ENCODE data around the gene ITPRIP. TPM values are rescaled to one million over a fixed set of nuclear protein-coding genes. Genes with fewer than 3 reads are reported as not detected.

Gene ITPRIP
- total RNA-seq, 1 experiment from 2014 or later = 6.4 TPM

DNA sequence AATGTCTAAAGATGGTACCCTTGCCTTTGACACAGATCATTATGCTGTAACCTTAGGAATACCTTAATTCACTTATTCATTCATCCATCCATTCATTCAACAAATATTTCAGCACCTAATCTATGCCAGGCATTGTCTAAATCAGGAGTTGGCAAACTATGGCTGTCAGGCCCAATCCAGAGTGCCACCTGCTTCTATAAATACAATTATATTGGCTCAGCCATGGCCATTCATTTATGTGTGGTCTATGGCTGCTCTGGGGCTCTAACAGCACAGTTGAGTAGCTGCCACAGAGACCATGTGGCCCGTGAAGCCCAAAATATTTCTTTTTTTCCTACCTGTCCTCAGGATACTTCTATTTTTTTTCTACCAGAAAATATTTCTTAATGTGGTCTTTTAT lies 6.0 kb upstream of the ITPRIP start:
- no peak for DNase-seq (ENCODE audit: low spot score)
- in situ Hi-C loops (cut with HindIII; ENCODE audit: low sequenced_read_pairs) = no loop called here

DNA sequence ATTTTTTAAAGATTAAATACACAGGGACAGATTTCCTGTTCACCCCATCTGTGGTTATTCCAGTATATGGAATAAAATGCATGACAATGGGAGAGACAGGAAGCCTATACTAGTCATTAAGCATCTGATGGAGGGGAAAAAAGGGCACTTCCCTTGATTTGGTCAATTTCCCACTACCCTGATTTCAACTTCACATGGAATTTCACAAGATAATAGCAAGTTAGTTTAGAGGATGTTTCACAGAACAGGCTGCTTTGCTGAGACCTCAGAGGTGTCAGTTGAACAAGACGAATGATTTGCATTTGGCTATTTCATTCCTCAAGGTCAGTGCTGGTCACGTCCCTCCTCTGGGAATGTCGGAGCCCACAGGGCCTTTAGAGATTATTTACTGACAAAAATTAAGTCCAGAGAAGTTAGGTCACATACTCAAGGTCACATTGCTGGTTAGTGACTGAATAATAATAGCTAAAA lies 4.7 kb upstream of the ITPRIP start:
- no peak for DNase-seq (ENCODE audit: low spot score)
- in situ Hi-C loops (cut with HindIII; ENCODE audit: low sequenced_read_pairs) = no loop called here

DNA sequence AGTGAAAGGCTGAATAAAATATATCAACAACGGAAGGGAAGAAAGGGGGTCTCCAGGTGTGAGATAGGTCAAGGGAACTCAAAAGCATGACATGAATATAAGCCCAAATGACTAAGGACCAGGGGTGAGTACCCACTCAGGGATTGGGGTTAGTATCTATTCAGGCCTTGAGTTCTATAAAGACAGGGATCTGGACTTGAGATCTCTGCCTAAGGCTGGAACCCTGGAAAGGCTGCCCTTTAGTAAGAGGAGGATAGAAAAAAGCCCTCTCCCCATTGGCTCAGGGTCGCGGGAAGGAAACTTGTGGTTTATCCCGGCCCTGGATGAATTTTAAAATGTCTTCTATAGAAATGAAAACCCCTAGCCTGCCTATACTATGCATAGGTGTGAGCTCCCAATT lies 2.4 kb upstream of the ITPRIP start:
- no peak for DNase-seq (ENCODE audit: low spot score)
- in situ Hi-C loops (cut with HindIII; ENCODE audit: low sequenced_read_pairs) = no loop called here

DNA sequence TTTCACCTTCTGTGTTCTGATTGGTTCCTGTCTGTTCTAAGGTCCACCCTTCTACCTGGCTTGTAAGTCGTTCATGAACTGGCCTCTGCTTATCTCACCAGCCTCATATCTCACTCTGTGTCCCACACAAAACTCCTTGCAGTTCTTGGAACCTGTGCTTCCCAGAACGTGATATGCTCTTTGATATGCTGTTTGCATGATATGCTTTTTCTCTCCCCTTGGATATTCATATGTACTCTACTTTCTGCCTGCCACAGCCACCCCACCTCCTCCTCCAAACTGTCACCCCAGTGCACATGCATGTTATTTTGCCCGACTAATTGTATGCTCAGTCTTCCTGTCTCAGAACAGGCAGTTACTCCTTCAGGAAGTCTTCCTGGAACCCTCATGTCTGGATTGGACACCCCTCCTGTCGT lies 1.9 kb upstream of the ITPRIP start:
- in situ Hi-C loops (cut with HindIII; ENCODE audit: low sequenced_read_pairs) = no loop called here
- no peak for DNase-seq (ENCODE audit: low spot score)

DNA sequence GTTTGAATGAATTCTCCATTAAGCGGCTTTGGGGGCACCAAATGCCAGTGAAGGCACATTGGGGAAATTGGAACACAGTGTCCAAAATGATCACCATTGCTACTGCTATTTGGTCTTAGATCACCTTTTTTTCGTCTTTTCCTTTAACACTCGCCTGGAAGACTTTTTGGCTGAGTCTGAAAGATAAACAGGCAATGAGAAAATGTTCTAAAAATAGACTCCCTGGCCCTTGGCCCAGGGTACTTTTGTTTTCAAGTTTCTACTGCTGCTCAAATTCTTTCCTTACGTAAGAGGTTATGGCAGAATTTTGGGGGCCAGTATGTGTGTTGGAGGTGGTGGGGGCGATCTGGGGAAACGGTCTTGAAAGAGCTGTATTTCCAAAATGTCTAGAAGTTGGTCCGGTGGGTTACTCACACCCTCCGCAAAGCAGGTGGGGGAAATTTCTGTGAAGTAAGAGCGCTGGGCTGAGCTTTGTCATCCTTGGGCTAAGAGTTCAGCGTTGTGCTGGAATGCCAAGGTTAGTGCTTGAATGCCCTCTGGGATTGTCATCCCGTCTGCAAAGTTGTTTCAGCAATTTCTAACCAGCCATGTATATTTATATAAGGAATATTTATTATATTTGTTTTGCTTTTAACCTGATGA lies 1.3 kb upstream of the ITPRIP start:
- in situ Hi-C loops (cut with HindIII; ENCODE audit: low sequenced_read_pairs) = no loop called here
- no peak for DNase-seq (ENCODE audit: low spot score)

DNA sequence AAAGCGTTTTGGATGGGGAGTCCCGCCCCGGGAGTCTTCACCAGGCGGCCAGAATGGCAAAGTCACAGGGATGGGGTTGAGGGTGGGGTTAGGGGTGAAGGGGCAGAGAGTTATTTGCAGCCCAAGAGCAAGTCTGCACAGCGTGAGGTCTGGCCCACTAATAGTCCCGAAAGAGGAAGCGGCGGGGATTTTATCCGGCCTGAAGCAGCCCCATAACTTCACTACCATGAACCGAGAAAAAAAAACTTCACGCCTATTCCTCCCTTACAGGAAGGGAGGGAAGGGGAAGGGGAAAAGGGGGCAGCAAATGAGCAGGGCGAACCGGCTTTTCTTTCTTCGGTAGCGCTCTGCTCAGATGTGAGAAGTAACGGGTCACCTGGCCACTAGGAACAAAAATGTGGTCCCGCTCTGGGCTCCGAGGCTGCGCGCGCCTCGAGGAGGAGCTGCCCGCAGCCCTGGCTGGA lies 712 bp downstream of the ITPRIP start:
- DNase-seq (ENCODE audit: low spot score) = no peak
- in situ Hi-C loops (cut with HindIII; ENCODE audit: low sequenced_read_pairs) = no loop called here

DNA sequence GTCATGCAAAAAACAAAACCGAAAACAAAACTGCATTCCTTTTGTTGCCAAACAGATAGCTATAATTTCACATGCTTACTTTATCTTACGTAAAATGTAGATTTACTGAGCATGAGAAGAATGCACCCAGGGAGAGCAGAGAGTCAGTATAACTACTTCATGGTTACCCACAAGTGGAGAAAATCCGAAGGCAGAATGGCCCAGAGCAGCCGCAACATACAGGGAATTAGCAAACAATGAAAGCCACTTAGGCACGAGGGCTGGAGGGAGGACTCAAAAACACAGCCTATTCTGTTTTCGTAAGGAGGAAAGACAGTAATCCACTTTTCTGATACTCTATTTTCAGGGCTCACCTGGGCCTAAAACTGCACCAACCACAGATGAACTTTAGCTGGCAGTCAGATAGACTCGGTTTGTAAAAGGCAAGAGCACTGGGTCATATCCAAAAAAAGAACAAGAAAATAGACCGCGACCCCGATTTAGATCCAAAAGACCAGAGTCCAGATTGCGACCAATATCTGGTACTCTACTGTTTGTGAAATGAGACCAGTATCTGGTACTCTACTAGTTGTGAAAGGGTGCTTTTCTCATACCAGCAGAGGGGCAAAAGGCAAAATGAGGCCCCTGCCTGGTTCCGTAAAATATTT lies 1.3 kb downstream of the ITPRIP start:
- no peak for DNase-seq (ENCODE audit: low spot score)
- in situ Hi-C loops (cut with HindIII; ENCODE audit: low sequenced_read_pairs) = no loop called here

DNA sequence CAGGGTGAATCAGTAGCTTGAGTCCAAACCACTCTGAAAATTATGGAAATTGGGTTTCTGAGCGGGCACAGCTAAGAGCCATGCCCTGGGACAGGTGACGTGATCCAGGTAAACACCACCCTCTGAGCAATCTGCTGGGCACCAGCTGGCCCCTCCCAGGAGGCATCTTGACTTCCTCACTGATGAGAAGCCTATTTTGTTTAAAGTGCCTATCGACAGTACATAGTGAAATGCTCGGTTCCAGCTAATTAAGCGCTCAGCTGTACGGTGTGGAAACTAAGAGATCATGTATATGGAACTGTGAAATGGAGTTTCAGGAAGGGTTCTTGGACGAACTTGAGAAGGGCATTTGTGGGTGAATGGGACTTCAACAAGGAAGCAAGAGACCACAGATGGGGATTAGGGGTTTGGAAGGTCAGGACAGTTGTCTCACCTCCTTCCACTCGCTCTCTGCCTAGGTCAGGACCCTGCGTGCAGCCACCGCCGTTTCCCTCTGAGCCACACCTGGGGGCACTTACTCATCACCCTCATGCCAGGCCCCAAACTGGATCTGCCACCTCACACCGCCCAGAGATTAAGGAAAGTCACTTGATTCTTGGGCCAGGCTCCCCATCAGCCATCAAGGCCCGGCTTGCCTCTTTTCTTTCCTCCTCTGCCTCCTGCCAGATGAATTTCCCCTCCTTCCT lies 3.2 kb downstream of the ITPRIP start:
- no peak for DNase-seq (ENCODE audit: low spot score)
- in situ Hi-C loops (cut with HindIII; ENCODE audit: low sequenced_read_pairs) = no loop called here

DNA sequence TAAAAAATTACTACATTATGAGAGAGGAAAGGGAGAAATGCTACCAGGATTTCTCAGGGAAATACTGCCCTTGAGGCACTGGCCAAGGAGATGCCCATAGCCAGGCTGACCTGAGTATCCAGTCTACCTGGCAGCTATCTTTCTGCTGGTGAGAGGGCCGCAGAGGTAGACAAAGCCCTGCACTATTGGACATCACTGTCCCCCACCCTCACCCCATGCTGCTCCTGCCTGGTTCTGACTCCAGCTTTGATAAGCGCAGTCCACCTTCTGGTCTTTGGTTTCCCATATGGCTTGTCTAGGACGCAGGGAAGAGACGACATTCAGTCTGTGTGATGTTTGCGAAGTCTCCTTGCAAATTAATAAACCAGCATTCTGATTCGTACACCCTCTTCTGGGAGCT lies 3.7 kb downstream of the ITPRIP start:
- in situ Hi-C loops (cut with HindIII; ENCODE audit: low sequenced_read_pairs) = no loop called here
- no peak for DNase-seq (ENCODE audit: low spot score)

DNA sequence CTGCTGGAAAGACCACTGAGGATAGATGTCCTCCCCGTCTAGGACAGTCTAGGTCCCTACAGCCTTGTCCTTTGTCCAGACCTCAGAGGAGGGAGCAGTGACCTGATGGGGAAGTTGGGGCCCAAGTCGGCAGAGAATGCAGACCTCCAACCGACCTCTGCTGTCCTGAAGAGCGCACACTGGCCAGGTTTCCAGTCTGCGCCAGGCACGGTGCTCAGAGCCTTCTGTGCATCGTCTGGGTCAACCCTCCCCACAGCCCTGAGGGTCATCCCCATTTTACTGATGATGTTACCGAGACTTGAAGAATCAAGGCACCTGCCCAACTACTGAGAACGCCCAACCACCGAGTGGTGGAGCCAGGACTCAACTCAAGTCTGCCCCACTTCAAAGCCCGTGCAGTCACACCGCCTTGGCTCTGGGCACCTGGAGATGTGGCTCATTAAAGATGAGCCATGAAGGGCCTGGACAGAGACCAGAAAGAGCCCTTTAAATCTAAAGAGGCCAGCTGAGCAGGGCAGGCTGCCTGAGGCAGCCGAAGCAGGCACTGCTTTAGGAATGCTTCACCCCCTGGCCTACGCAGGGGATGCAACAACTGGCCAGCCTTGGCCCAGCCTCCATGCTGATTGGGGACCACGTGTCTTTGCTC lies 4.4 kb downstream of the ITPRIP start:
- DNase-seq (ENCODE audit: low spot score) = no peak
- in situ Hi-C loops (cut with HindIII; ENCODE audit: low sequenced_read_pairs) = no loop called here

DNA sequence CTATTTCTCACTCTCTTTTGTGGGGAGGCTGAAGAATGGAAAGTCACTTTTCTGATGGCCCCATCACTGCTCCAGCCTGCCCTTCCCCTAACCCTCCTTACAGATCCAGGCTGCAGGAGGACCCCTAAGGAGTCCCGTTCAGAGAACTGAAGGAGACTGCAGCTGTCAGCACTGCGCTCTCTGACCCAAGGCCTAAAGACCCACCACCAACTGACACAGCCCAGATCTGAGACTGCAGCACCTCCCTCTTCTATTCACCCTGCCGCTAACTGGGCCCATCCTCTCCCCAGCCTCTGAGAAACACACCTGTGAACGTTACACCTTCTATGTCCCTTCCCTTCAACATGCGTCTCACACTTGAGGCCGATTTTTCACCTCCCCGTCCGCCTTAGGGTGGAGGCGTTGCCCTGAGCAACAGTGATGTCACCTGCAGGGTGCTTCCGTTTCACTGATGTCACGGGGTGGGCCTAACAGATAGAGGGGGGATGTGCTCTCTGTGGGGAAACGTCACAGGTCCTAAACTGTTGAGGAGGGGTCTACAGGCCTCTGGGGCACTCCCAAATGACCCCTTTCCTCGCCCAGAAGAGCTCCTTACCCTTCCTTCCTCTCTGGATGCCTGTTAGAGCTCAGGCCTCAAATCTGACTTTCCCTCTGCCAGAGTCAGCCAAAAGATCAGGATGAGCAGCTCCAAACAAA lies 5.1 kb downstream of the ITPRIP start:
- in situ Hi-C loops (cut with HindIII; ENCODE audit: low sequenced_read_pairs) = no loop called here
- DNase-seq (ENCODE audit: low spot score) = no peak

DNA sequence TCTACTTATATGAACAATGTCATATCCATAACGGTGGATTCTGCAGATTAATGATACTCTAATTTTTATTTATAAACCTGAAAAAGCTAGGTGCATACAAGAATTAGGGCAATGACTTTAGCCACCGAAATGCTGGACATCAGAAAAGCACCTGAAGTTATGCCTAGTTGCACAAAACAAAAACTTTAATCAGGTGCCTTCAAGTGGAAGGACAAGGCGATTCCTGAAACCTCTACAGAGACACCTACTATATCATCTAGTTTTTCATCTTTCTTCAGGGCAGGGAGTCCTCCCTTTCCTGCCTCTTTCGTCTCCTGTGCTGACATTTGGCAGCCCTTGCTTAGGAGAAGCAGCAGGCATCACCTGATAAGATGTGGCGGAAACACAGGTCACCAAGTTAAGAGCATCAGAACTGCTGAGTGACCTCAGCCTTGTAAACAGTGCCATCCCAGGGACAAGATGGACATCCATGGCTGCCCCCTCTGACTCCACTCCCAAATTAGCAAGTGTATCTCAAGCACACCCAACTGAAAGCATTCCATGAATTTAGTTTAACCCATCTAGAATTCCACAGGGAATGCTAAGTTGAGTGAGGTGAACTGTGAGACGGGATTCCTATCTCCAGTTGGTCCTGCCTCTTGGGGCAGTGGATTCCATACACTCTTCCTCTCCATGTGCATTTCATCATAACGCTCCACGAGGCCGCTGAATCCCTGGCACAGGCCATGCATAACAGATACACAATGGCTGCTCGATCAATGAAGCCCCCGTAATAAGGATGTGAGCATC lies 5.8 kb downstream of the ITPRIP start:
- no peak for DNase-seq (ENCODE audit: low spot score)
- in situ Hi-C loops (cut with HindIII; ENCODE audit: low sequenced_read_pairs) = no loop called here

DNA sequence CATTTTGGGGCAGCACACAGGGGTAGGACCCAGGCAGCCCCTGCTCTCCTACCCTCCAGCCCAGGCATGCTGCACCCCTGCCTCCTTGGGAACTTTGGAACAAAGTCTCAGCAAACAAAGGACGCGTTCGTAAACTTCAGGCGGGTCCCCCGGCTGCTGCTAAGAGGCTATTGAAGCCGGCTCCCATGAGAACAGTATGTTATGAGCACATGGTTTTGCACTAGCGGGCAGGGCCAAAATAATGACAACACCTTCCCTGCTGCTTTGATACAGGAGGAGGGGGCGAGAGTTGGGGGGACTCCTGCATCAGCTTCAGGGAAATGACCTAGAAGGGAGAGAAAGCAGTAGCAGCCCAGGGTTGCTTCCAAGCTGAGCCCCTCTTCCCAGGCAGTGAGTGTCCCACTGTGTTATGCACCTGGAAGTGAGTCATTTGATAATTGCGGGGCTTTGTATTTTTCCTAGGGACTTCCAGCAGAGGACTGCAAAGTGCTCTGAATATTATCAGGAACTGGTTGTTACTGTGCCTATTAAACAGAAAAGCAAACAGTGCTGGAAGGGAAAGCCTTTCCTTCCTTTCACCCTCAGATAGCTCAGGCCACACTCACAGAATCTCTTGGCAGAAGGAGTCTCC lies 6.9 kb downstream of the ITPRIP start:
- in situ Hi-C loops (cut with HindIII; ENCODE audit: low sequenced_read_pairs) = no loop called here
- DNase-seq (ENCODE audit: low spot score) = no peak

DNA sequence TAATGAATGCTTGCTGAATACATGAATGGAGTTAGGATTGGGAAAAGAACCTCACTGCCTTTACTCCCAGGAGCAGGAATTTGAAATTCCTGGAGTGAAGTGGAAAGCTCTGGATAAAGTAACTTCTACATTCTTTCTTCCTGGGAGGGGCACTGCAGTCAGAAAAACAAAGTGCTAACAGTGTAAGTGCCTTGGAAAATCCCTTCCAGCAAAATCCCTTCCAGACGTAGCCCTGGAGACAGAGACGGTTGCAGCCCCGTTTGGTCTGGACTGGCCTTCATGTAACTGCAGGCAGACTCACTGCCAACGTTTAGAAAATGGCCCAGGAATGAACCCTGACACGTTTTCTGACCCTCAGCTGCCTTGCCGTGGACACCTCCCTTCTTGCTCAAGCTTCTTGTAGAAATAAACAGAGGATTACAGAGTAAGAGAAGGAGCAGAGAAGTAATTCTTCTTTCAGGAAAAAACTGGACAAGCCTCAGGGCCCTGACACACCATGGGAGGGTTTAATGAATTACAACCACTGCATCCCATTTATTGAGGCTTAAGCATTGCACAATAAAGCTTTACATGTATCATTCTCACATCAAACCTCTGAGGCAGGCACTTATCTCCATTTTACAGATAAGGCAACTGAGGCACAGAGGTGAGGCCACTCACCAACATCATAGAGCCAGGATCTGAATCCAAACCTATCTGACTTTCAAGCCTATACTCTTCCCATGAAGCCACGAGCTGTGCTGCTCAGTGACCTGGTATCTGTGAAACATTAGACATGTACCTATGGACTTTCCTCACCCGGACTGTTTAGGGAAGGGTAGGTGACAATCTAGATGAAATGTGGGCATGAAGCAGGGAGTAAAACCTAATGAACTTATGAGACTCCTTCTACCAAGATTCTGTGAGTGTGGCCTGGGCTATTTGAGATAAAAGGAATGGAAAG lies 7.8 kb downstream of the ITPRIP start:
- DNase-seq (ENCODE audit: low spot score) = no peak
- in situ Hi-C loops (cut with HindIII; ENCODE audit: low sequenced_read_pairs) = no loop called here

DNA sequence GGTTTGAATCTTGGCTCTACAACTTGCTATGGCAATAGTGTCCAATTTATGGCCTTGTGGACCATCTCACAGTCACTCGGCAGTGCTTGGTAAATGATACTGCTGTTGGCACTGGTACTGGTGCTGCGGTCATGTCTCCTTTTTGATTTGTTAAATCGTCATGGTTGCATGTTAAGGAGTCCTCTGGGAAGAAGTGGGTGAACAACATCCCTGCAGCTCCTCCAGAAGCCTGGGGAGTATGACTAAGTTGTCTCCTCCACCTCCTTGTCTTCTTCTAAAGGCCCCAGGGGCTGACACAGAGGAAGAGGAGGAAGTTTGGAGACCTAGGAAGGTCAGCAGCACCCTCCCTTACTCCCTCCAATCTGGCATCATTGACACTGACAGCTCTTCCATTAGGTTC lies 8.5 kb downstream of the ITPRIP start:
- in situ Hi-C loops (cut with HindIII; ENCODE audit: low sequenced_read_pairs) = no loop called here
- no peak for DNase-seq (ENCODE audit: low spot score)

DNA sequence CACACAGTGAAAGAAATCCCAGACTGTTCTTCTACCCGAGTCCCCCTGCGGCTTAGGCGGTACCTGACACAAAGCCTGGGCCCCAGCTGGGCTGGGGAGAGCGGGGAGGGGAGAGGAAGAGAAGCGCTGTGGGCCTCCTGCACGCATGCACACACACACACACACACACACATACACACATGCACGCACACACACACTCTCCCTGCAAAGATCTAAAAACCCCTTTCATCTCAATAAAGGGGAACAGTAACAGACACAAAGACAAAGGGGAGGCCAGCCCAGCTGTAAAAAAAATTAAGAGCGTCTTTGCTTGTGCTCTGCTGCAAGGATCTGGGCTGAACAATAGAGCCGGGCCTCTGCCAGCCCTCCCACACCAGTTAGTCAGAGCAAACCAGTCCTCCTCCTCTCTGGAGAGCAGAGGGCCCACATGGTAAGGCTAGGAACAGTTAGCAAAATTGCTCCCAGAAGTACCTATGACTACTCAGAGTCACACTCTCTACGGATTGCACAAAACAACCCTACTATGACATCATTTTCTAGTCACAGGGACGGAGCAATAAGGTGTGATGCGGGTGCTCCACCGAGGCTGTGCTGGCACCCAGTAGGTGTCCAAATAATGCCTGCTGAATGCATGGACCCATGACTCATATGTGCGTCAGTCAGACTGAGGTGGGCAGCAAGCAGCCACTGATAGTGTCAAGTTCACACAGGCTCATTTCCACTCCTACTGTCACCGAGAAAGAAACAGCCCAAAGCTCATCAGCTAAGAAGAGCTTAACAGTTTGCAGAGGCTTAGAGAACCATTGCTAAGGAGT lies 9.2 kb downstream of the ITPRIP start:
- in situ Hi-C loops (cut with HindIII; ENCODE audit: low sequenced_read_pairs) = no loop called here
- DNase-seq (ENCODE audit: low spot score) = no peak

DNA sequence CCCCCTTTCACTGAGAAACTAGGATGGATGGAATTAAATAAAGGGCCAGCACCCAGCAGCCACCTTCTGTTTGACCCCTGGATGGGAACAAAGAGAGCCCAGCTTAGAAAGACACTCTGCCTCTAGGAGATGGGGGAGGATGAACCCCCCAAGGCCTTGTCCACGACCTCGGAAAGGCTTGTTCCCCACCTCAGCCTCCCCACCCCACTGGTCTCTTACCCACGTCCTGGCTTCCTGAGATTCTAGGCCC lies 9.7 kb downstream of the ITPRIP start:
- no peak for DNase-seq (ENCODE audit: low spot score)
- in situ Hi-C loops (cut with HindIII; ENCODE audit: low sequenced_read_pairs) = no loop called here
